Measurements from ENCODE around the gene NCLN.
A peak's percentile ranks its signal among the peaks of the same experiment; 100 is the strongest.
"Not testable (repeated sequence)": the region's sequence is repeated elsewhere in the genome, so short reads cannot be mapped to it uniquely, and the experiment has no call there.

Gene NCLN

GRCh38 chr19:3206216-3206953 is 20.7 kb downstream of the NCLN start:
- Histone ChIP-seq H3K4me1 (ENCODE audit: control insufficient read depth, insufficient read depth, low read length) (no peaks in the 10 kb centered on the region), H3K36me3 (ENCODE audit: control insufficient read depth, insufficient read depth, low read length, severe bottlenecking) (peaks cover 48% of the 10 kb centered on the region), H3K9ac (ENCODE audit: low read length) (no peak overlapping the region), H3K9me3 (ENCODE audit: control insufficient read depth, low read length) (no peaks in the 10 kb centered on the region), H3K27me3 (replicated peaks; ENCODE audit: control insufficient read depth, insufficient read depth, low read length) (no peaks in the 10 kb centered on the region), H3K4me3 (ENCODE audit: low read length) (no peak overlapping the region)
- no peak for DNase-seq (ENCODE audit: low read depth)

- peaks cover 41% of the 10 kb centered on the region for H3K36me3 ChIP-seq (ENCODE audit: control insufficient read depth, insufficient read depth, low read length, severe bottlenecking)
- DNase-seq (ENCODE audit: low read depth), result no peak
- no peaks in the 10 kb centered on the region for H3K27me3 ChIP-seq (replicated peaks; ENCODE audit: control insufficient read depth, insufficient read depth, low read length)
- H3K4me1 ChIP-seq (ENCODE audit: control insufficient read depth, insufficient read depth, low read length), result no peaks in the 10 kb centered on the region
- no peaks in the 10 kb centered on the region for H3K9me3 ChIP-seq (ENCODE audit: control insufficient read depth, low read length)
- no peak overlapping the region for H3K9ac ChIP-seq (ENCODE audit: low read length)
- H3K4me3 ChIP-seq (ENCODE audit: low read length), result no peak overlapping the region
Measured at GRCh38 chr19:3207461-3208242, 21.9 kb downstream of the NCLN start.

GRCh38 chr19:3208317-3209207 is 22.8 kb downstream of the NCLN start:
- no peaks in the 10 kb centered on the region for H3K4me1 ChIP-seq (ENCODE audit: control insufficient read depth, insufficient read depth, low read length)
- DNase-seq (ENCODE audit: low read depth), result no peak
- peaks cover 41% of the 10 kb centered on the region for H3K36me3 ChIP-seq (ENCODE audit: control insufficient read depth, insufficient read depth, low read length, severe bottlenecking)
- H3K27me3 ChIP-seq (replicated peaks; ENCODE audit: control insufficient read depth, insufficient read depth, low read length), result no peaks in the 10 kb centered on the region
- no peak overlapping the region for H3K9ac ChIP-seq (ENCODE audit: low read length)
- H3K4me3 ChIP-seq (ENCODE audit: low read length), result no peak overlapping the region
- no peaks in the 10 kb centered on the region for H3K9me3 ChIP-seq (ENCODE audit: control insufficient read depth, low read length)

GRCh38 chr19:3210347-3211017 is 24.8 kb downstream of the NCLN start:
- peaks cover 23% of the 10 kb centered on the region for H3K36me3 ChIP-seq (ENCODE audit: control insufficient read depth, insufficient read depth, low read length, severe bottlenecking)
- DNase-seq (ENCODE audit: low read depth), result peak; percentile 50
- no peak overlapping the region for H3K4me3 ChIP-seq (ENCODE audit: low read length)
- no peaks in the 10 kb centered on the region for H3K27me3 ChIP-seq (replicated peaks; ENCODE audit: control insufficient read depth, insufficient read depth, low read length)
- no peaks in the 10 kb centered on the region for H3K9me3 ChIP-seq (ENCODE audit: control insufficient read depth, low read length)
- H3K9ac ChIP-seq (ENCODE audit: low read length), result no peak overlapping the region
- H3K4me1 ChIP-seq (ENCODE audit: control insufficient read depth, insufficient read depth, low read length), result no peaks in the 10 kb centered on the region

- H3K9me3 ChIP-seq (ENCODE audit: control insufficient read depth, low read length), result no peaks in the 10 kb centered on the region
- DNase-seq (ENCODE audit: low read depth), result no peak
- H3K4me1 ChIP-seq (ENCODE audit: control insufficient read depth, insufficient read depth, low read length), result no peaks in the 10 kb centered on the region
- no peak overlapping the region for H3K4me3 ChIP-seq (ENCODE audit: low read length)
- no peaks in the 10 kb centered on the region for H3K27me3 ChIP-seq (replicated peaks; ENCODE audit: control insufficient read depth, insufficient read depth, low read length)
- peaks cover 20% of the 10 kb centered on the region for H3K36me3 ChIP-seq (ENCODE audit: control insufficient read depth, insufficient read depth, low read length, severe bottlenecking)
- no peak overlapping the region for H3K9ac ChIP-seq (ENCODE audit: low read length)
Measured at GRCh38 chr19:3211191-3211590, 25.5 kb downstream of the NCLN start.

- no peaks in the 10 kb centered on the region for H3K36me3 ChIP-seq (ENCODE audit: control insufficient read depth, insufficient read depth, low read length, severe bottlenecking)
- DNase-seq (ENCODE audit: low read depth), result no peak
- H3K4me3 ChIP-seq (ENCODE audit: low read length), result no peak overlapping the region
- no peak overlapping the region for H3K9ac ChIP-seq (ENCODE audit: low read length)
- H3K27me3 ChIP-seq (replicated peaks; ENCODE audit: control insufficient read depth, insufficient read depth, low read length), result no peaks in the 10 kb centered on the region
- H3K4me1 ChIP-seq (ENCODE audit: control insufficient read depth, insufficient read depth, low read length), result no peaks in the 10 kb centered on the region
- H3K9me3 ChIP-seq (ENCODE audit: control insufficient read depth, low read length), result no peaks in the 10 kb centered on the region
Measured at GRCh38 chr19:3213159-3213558, 27.4 kb downstream of the NCLN start.

GRCh38 chr19:3216874-3217273 is 31.1 kb downstream of the NCLN start:
- no peaks in the 10 kb centered on the region for H3K36me3 ChIP-seq (ENCODE audit: control insufficient read depth, insufficient read depth, low read length, severe bottlenecking)
- no peaks in the 10 kb centered on the region for H3K27me3 ChIP-seq (replicated peaks; ENCODE audit: control insufficient read depth, insufficient read depth, low read length)
- no peaks in the 10 kb centered on the region for H3K9me3 ChIP-seq (ENCODE audit: control insufficient read depth, low read length)
- DNase-seq (ENCODE audit: low read depth), result no peak
- H3K4me1 ChIP-seq (ENCODE audit: control insufficient read depth, insufficient read depth, low read length), result no peaks in the 10 kb centered on the region
- no peak overlapping the region for H3K9ac ChIP-seq (ENCODE audit: low read length)
- no peak overlapping the region for H3K4me3 ChIP-seq (ENCODE audit: low read length)

GRCh38 chr19:3220576-3220975 is 34.8 kb downstream of the NCLN start:
- Histone ChIP-seq H3K9ac (ENCODE audit: low read length) (no peak overlapping the region), H3K27me3 (replicated peaks; ENCODE audit: control insufficient read depth, insufficient read depth, low read length) (peaks cover 10% of the 10 kb centered on the region), H3K36me3 (ENCODE audit: control insufficient read depth, insufficient read depth, low read length, severe bottlenecking) (no peaks in the 10 kb centered on the region), H3K4me3 (ENCODE audit: low read length) (no peak overlapping the region), H3K4me1 (ENCODE audit: control insufficient read depth, insufficient read depth, low read length) (no peaks in the 10 kb centered on the region), H3K9me3 (ENCODE audit: control insufficient read depth, low read length) (no peaks in the 10 kb centered on the region)
- DNase-seq (ENCODE audit: low read depth), result no peak

GRCh38 chr19:3221576-3221975 is 35.8 kb downstream of the NCLN start:
- H3K36me3 ChIP-seq (ENCODE audit: control insufficient read depth, insufficient read depth, low read length, severe bottlenecking); DNase-seq (ENCODE audit: low read depth); H3K9ac ChIP-seq (ENCODE audit: low read length); H3K4me1 ChIP-seq (ENCODE audit: control insufficient read depth, insufficient read depth, low read length); H3K4me3 ChIP-seq (ENCODE audit: low read length); H3K9me3 ChIP-seq (ENCODE audit: control insufficient read depth, low read length): not testable (repeated sequence)
- H3K27me3 ChIP-seq (replicated peaks; ENCODE audit: control insufficient read depth, insufficient read depth, low read length), result peaks cover 16% of the 10 kb centered on the region

GRCh38 chr19:3222709-3223108 is 37.0 kb downstream of the NCLN start:
- peaks cover 24% of the 10 kb centered on the region for H3K27me3 ChIP-seq (replicated peaks; ENCODE audit: control insufficient read depth, insufficient read depth, low read length)

More at GRCh38 chr19:3222709-3223108, 37.0 kb downstream of the NCLN start:
- Histone ChIP-seq H3K4me1 (ENCODE audit: control insufficient read depth, insufficient read depth, low read length) (no peaks in the 10 kb centered on the region), H3K4me3 (ENCODE audit: low read length) (no peak overlapping the region), H3K9me3 (ENCODE audit: control insufficient read depth, low read length) (no peaks in the 10 kb centered on the region), H3K36me3 (ENCODE audit: control insufficient read depth, insufficient read depth, low read length, severe bottlenecking) (no peaks in the 10 kb centered on the region), H3K9ac (ENCODE audit: low read length) (no peak overlapping the region)
- DNase-seq (ENCODE audit: low read depth), result no peak
